OCI-LY1 (cell line): ENCODE measurements around the gene ARMC9.

Experiments used
- CTCF ChIP-seq: fragments of 200-600 bp; sonication (generic), shearing (Covaris generic); IDR thresholded peaks from 2 replicates; pipeline ENCODE4 v1.5.1; 2017; ENCODE audit warnings: mild to moderate bottlenecking, antibody characterized with exemption, low read length, moderate library complexity, mixed read lengths
- EZH2 ChIP-seq: fragments of 200-600 bp; sonication (generic), shearing (Covaris generic); IDR thresholded peaks from 2 replicates; pipeline ENCODE4 v1.8.0; 2017; ENCODE audit warnings: borderline replicate concordance, mixed run types, mild to moderate bottlenecking, antibody characterized with exemption, low read length, moderate library complexity, mixed read lengths

GRCh38 chr2:231335591-231335990, 137.2 kb downstream of the ARMC9 start:
- TF ChIP-seq EZH2 (no peak), CTCF (no peak)
